A673 (cell line): ENCODE data around the gene RNPS1.

Experiments used
- CTCF ChIP-seq: fragments of 300-800, 200-600 bp; sonication (generic); conservative IDR thresholded peaks from 2 replicates; pipeline ENCODE4 v1.5.1; 2017; ENCODE audit warnings: low read depth, mild to moderate bottlenecking, antibody characterized with exemption, low read length, moderate library complexity, mixed read lengths
- EZH2 ChIP-seq: fragments of 200-600 bp; sonication (generic); IDR thresholded peaks from 2 replicates; pipeline ENCODE4 v1.6.1; 2017; ENCODE audit warnings: borderline replicate concordance, low read depth, mild to moderate bottlenecking, mixed read lengths, antibody characterized with exemption, low read length; ENCODE audit not compliant: poor library complexity, severe bottlenecking

GRCh38 chr16:2226918-2227317, 41.0 kb downstream of the RNPS1 start:
- TF ChIP-seq CTCF (no peak), EZH2 (no peak)
